Measurements from ENCODE around the gene CADM2. TPM values are rescaled to one million over a fixed set of nuclear protein-coding genes. Genes with fewer than 3 reads are reported as not detected.
A peak's percentile ranks its signal among the peaks of the same experiment; 100 is the strongest.

Gene CADM2
- total RNA-seq, 1 experiment from 2014 or later, result 0.47 TPM

GRCh38 chr3:86047161-86047560, 1088.4 kb downstream of the CADM2 start:
- TF ChIP-seq EZH2phosphoT487 (IDR thresholded peaks at IDR 0.05; ENCODE audit: borderline replicate concordance, low read length) (no peak), EZH2 (IDR thresholded peaks at IDR 0.05; ENCODE audit: low read length, unreplicated experiment) (no peak), CTCF (conservative IDR thresholded peaks at IDR 0.05; ENCODE audit: low read depth, low read length) (no peak)
- DNase-seq (no peak), ATAC-seq (peak; percentile 81)
- ChIA-PET POLR2A (ENCODE audit: unreplicated experiment) (no interaction called here), CTCF (no interaction called here)
- Histone ChIP-seq H2AFZ (ENCODE audit: low read length) (no peak overlapping the region), H3K27ac (ENCODE audit: low read length) (no peak overlapping the region), H3K4me1 (ENCODE audit: insufficient read depth, low read length) (no peaks in the 10 kb centered on the region), H3K9me2 (replicated peaks; ENCODE audit: low read length) (no peaks in the 10 kb centered on the region), H3F3A (ENCODE audit: low read length, unreplicated experiment) (no peaks in the 10 kb centered on the region), H3K4me2 (ENCODE audit: low read length) (no peak overlapping the region), H3K4me3 (ENCODE audit: low read length) (no peak overlapping the region), H3K79me2 (ENCODE audit: low read length) (no peaks in the 10 kb centered on the region), H3K36me3 (ENCODE audit: low read depth, low read length) (no peaks in the 10 kb centered on the region), H3K27me3 (ENCODE audit: low read length) (no peaks in the 10 kb centered on the region), H4K20me1 (ENCODE audit: low read length) (no peaks in the 10 kb centered on the region), H3K9me3 (ENCODE audit: low read length) (no peaks in the 10 kb centered on the region), H3K9ac (ENCODE audit: low read length) (no peak overlapping the region)
- intact Hi-C loops (cut with micrococcal nuclease), result no loop called here
- BruUV-seq (replicated peaks), result no TSS peak

- H3K27me3 ChIP-seq (ENCODE audit: low read length), result no peaks in the 10 kb centered on the region
- no peak for DNase-seq
- no peaks in the 10 kb centered on the region for H3F3A ChIP-seq (ENCODE audit: low read length, unreplicated experiment)
- no peaks in the 10 kb centered on the region for H4K20me1 ChIP-seq (ENCODE audit: low read length)
- no peak overlapping the region for H3K4me3 ChIP-seq (ENCODE audit: low read length)
- no peaks in the 10 kb centered on the region for H3K9me2 ChIP-seq (replicated peaks; ENCODE audit: low read length)
- no peak for ATAC-seq
- no peak for TF ChIP-seq EZH2phosphoT487 (IDR thresholded peaks at IDR 0.05; ENCODE audit: borderline replicate concordance, low read length)
- no peak for TF ChIP-seq CTCF (conservative IDR thresholded peaks at IDR 0.05; ENCODE audit: low read depth, low read length)
- no peak for TF ChIP-seq EZH2 (IDR thresholded peaks at IDR 0.05; ENCODE audit: low read length, unreplicated experiment)
- intact Hi-C loops (cut with micrococcal nuclease), result no loop called here
- ChIA-PET CTCF (no interaction called here), POLR2A (ENCODE audit: unreplicated experiment) (no interaction called here)
- no peak overlapping the region for H3K9ac ChIP-seq (ENCODE audit: low read length)
- H3K36me3 ChIP-seq (ENCODE audit: low read depth, low read length), result no peaks in the 10 kb centered on the region
- H3K27ac ChIP-seq (ENCODE audit: low read length), result no peak overlapping the region
- no peaks in the 10 kb centered on the region for H3K79me2 ChIP-seq (ENCODE audit: low read length)
- BruUV-seq (replicated peaks), result no TSS peak
- H3K4me2 ChIP-seq (ENCODE audit: low read length), result no peak overlapping the region
- H3K9me3 ChIP-seq (ENCODE audit: low read length), result no peaks in the 10 kb centered on the region
- no peaks in the 10 kb centered on the region for H3K4me1 ChIP-seq (ENCODE audit: insufficient read depth, low read length)
- H2AFZ ChIP-seq (ENCODE audit: low read length), result no peak overlapping the region
Observed at GRCh38 chr3:86051058-86051457, 1092.3 kb downstream of the CADM2 start.

- H4K20me1 ChIP-seq (ENCODE audit: low read length), result no peaks in the 10 kb centered on the region
- H3K4me2 ChIP-seq (ENCODE audit: low read length), result no peak overlapping the region
- DNase-seq (no peak), ATAC-seq (no peak)
- no peak overlapping the region for H3K4me3 ChIP-seq (ENCODE audit: low read length)
- no peaks in the 10 kb centered on the region for H3K27me3 ChIP-seq (ENCODE audit: low read length)
- H3K36me3 ChIP-seq (ENCODE audit: low read depth, low read length), result no peaks in the 10 kb centered on the region
- intact Hi-C loops (cut with micrococcal nuclease), result no loop called here
- H3K9me3 ChIP-seq (ENCODE audit: low read length), result no peaks in the 10 kb centered on the region
- H3K4me1 ChIP-seq (ENCODE audit: insufficient read depth, low read length), result no peaks in the 10 kb centered on the region
- no peaks in the 10 kb centered on the region for H3K9me2 ChIP-seq (replicated peaks; ENCODE audit: low read length)
- TF ChIP-seq CTCF (conservative IDR thresholded peaks at IDR 0.05; ENCODE audit: low read depth, low read length) (no peak), EZH2 (IDR thresholded peaks at IDR 0.05; ENCODE audit: low read length, unreplicated experiment) (no peak), EZH2phosphoT487 (IDR thresholded peaks at IDR 0.05; ENCODE audit: borderline replicate concordance, low read length) (no peak)
- H3K79me2 ChIP-seq (ENCODE audit: low read length), result no peaks in the 10 kb centered on the region
- ChIA-PET CTCF (no interaction called here), POLR2A (ENCODE audit: unreplicated experiment) (no interaction called here)
- no peak overlapping the region for H2AFZ ChIP-seq (ENCODE audit: low read length)
- H3K27ac ChIP-seq (ENCODE audit: low read length), result no peak overlapping the region
- no TSS peak for BruUV-seq (replicated peaks)
- H3F3A ChIP-seq (ENCODE audit: low read length, unreplicated experiment), result no peaks in the 10 kb centered on the region
- no peak overlapping the region for H3K9ac ChIP-seq (ENCODE audit: low read length)
Observed at GRCh38 chr3:86056032-86056431, 1097.2 kb downstream of the CADM2 start.
